ENCODE data around the gene ADAM15. TPM values are rescaled to one million over a fixed set of nuclear protein-coding genes. Genes with fewer than 3 reads are reported as not detected.

ADAM15 gene
- total and polyA plus RNA-seq, 2 of the 8 experiments (the other 6 are each of a cell fraction or from before 2014, with no cell fraction given) = 32.9 to 37.6 TPM

- TF ChIP-seq TEAD4 (IDR thresholded peaks at IDR 0.05; ENCODE audit: low read depth, low read length) (no peak), GABPA (IDR thresholded peaks at IDR 0.05; ENCODE audit: borderline replicate concordance, insufficient read depth, low read length) (no peak)
Observed at GRCh38 chr1:155064111-155064831, 13.2 kb downstream of the ADAM15 start (continued).

Data from H1 (cell line).